GM10266 (cell line): ENCODE data around the gene GMPR2.
A peak's percentile ranks its signal among the peaks of the same experiment; 100 is the strongest.

Experiments
- DNase-seq: peaks from one replicate; pipeline ENCODE4 v3.0.0; 2012; ENCODE audit errors: extremely low spot score
- CTCF ChIP-seq: IDR thresholded peaks from 2 replicates; pipeline ENCODE4 v1.5.1; 2012; ENCODE audit warnings: mild to moderate bottlenecking, low read depth; ENCODE audit not compliant: control insufficient read depth, insufficient read depth; ENCODE audit errors: missing control alignments

Gene GMPR2

GRCh38 chr14:24226473-24226872, 6.3 kb upstream of the GMPR2 start:
- no peak for DNase-seq
- TF ChIP-seq CTCF: no peak

DNA sequence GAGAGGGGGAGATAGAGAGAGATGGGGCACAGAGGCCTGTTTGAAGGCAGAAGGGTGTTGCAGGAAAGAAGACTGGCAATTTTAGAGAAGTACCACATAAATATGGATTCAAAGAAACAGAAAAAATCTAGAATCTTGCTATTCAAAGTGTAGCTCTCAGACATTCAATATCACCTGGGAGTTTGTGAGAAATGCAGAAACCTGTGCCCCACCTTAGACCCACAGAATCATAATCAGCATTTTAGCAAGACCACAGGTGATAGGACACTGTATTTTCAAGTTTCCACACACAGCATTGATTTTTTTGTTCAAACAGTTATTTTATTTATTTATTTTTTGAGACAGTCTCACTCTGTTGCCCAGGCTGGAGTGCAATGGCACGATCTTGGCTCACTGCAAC, 3.8 kb upstream of the GMPR2 start:
- no peak for TF ChIP-seq CTCF

GRCh38 chr14:24231263-24232120, 1.2 kb upstream of the GMPR2 start:
- TF ChIP-seq CTCF: no peak
- peak; percentile 35 for DNase-seq

More for the DNA sequence above, 3.8 kb upstream of the GMPR2 start:
- no peak for DNase-seq

DNA sequence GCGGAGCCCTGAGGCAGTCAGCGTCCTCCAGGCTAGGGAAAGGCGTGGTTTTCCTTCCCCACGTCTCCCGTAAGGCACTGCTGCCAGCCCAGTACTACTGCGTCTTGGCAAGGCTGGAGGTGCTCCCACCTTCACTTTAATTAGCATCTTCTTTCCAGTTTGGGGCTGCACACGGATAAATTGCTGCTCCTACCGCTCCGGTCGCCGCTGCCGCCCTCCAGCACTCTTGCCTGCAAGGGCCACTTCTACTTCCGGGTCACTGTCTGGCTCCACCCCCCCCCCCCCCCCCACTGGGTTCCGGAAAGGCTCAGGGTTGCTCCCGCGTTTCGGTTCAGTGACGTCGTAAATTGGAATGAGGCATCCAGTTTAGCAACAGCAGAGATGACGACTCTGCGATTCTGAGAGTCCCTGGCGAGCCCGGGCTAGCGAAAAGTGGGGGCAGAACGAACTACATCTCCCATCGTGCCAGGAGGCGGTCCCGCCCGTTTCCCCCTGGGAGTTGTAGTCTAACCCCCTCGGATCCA, 546 bp upstream of the GMPR2 start, which contains the start of gene NEDD8:
Gene NEDD8, minus strand, starts transcription at position 247 of the 524 bp plus-strand sequence. Its CDS starts 100 bp downstream, at position 147.
- no peak for TF ChIP-seq CTCF
- DNase-seq: peak; percentile 80

DNA sequence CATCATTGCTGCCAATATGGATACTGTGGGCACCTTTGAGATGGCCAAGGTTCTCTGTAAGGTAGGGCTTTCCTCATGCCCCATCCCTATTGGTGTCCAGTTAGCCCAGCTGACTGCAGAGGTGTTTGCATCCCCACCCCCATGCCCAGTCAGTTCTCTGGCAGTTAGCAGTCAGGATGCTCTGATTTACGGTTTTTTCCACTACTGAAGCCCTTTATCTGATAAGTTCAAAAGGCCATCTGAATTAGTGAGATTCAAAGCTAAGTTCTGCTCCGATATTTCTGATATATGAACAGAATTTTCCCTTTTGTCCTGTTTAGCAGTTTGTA, 773 bp downstream of the GMPR2 start:
- no peak for DNase-seq
- TF ChIP-seq CTCF: no peak

DNA sequence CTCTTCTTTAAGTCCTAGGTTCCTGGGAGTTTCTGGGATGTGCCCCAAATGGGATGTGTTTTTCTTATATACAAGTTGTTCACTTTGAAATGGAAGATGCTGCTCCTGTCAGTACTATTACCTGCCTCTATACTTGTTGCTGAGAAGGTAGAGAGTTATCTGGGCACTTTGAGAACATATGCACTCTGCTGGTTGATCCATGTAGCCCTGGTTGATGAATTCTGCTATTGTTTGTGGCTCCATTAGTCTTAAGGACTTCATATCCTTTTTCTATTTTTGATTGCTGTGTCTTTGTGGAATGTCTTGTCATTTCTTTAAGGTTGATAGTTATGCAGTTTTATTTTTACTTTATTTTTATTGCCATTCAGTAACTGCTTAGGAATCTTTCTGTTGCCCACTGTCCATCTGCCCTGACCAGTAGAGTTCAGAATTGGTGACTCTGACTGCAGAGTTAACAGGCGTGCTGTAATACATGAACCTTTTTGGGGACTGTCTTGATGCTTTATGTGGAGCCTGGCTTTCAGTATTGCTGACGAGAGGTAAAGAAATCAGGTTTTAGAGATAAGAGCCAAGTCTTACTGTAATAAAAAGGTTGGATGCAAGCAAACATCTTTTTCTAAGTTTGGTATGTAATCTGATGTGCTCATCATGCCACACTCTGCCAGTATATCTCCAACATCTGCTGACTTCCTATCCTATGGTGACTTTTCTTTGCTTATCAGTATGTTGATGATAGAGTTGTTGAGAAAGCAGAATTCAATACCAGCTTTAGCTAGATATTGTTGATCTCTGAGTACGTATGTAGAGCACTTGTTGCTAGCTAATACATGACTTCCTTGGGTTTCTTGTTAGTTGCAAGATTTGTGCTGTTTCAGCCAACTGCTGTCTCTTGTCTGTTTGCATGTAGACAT, 1.6 kb downstream of the GMPR2 start:
- no peak for DNase-seq
- no peak for TF ChIP-seq CTCF
